ENCODE data around the gene SRD5A1.

The SRD5A1 gene

DNA sequence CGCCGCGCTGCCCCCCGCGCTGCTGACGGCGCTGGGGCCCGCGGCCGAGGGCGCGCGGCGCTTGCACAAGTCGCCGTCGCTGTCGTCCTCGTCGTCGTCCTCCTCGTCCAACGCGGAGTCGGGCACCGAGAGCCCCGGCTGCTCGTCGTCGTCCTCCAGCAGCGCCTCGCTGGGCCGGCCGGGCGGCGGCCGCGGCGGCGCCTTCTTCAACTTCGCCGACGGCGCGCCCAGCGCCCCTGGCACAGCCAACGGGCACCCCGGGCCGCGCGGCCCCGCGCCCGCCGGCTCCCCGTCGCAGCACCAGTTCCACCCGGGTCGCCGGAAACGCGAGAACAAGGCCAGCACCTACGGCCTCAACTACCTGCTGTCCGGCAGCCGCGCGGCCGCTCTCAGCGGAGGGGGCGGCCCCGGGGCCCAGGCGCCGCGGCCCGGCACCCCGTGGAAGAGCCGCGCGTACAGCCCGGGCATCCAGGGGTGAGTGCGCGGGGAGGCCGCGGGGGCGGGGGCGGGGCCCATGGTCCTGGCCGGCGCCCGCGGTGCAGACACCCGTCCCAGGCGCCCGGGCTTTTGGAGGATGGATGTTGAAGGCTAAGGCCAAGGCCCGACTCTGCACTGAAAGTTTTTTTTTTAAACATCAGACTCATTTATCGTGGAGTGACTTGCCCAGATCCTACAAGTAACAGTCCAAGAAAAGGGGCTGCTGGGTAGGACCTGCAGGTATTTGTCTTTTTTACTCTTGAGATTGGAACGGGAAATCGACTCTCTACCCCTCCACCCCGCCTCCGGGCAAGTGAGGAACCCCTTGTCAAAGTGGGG, 81.2 kb downstream of the SRD5A1 start:
- DNase-seq, result no peak

DNA sequence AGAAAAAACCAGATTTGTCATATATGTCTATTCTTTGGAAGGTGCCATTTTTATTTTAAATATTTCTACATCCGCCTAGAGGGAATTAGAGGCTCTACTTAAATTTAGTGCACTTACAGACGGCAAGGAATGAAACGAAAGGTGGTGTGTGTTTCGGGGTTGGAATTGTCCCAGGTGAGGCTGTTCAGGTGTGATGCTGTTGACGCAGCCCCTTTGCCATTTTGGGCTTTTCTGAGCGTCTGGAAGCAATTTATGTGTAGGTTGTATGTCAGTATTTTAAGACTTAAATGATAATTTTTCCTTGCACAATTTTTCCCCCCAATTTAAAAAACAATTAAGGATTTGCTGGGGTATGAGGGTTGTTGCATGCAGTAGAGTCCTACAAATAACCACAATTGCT, 82.0 kb downstream of the SRD5A1 start:
- no peak for DNase-seq

DNA sequence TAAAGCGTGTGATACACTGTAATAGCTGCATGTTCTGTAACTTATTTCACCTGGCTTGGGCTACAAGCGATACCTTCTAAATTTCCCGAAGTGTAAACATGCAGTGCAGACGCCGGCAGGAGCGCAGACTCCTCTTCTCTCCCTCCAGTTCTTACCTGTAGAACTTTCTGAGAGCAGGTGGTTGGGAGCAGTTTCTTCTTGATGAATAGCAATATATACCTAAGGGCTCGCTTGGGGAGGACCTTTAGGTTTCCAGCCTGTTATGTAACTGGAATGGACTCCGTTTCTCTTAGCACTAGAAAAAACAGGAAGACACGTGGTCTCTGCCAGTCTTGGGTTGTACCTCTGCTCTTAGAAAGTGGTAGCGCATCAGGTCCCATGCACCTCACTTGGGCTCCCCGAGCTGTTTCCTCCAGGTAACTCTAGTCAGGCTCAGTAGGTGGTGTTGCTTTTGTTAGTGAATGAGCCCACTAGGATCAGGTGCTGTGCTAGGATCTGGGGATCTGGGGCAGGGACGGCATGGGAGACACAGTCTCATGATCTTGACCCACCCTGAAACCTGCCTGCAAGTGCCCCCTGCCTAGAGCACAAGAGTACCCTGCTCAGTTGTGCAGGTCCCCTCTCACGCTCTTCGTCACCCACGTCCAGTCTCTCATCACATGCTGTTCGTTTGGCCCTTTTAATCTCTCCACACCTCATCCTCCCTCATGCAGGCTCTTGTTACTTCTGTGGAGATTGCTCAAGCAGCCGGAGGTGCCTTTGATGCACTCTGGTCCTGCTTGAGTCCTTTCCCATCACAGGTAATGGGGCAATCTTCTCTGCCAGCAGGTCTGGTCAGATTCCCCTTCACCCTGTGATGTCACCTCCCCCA, 82.8 kb downstream of the SRD5A1 start:
- DNase-seq, result no peak

DNA sequence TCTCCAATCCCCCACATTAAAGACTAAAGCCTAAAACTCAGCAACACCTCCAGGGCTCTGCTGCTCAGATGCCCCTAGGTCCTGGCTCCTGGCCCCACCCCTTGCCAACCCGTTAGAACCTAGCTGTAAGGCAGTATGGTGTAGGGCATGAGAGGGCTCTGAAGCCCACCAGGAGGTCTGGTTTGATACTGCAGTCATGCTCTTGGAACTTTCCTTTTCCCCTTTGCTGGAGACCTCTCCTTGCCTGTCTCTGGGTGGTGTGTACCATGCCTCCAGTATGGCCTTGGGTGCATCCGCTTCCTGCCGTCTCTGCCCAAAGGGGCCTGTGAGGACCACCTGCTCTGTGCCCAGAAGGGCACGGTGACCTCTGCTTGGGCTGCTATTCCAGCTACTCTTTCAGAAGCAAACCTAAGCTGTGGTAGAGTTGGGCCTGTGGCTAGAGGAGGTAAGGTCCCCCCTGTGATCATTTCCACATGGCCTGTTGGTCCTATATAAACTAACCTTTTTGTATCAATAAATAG, 83.4 kb downstream of the SRD5A1 start:
- DNase-seq, result no peak

DNA sequence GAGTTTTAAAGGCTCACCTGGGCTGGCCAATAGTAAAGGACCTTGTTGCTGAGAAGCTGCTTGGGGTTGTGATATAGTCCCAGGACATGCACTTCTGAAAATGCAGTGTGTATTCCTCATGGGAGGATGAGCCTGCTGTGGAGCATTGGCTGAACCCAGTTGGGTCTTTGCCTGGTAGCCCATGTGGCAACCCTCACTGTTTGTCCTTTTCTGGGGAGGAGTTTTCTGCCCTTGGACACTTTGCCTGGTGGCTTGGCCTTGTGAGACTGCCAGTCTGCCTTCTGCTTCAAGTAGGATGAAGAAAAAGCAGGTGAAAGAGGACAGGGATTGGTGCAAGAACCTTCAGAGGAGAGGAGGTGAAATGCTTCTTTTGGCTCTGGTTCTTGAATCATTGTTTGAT, 84.0 kb downstream of the SRD5A1 start:
- no peak for DNase-seq

DNA sequence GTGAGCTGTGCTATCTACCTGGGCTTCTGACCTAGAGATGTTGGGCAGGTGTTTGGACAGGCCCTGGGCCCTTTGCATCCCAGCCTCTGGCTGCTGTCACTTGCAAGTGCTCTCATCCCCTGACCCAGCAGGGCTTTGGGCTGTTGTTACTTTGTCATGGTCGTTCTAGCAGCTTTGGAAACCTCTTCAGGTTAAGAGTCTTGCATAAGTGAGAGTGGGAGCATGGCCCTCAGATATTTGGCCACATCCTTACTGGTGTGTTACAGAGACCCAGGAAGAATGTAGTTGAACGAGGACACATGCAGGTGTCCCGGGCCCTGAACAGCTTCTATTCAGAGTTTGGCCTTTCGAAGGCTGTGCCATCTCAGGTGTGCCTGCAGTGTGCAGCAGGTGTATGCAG, 84.4 kb downstream of the SRD5A1 start:
- DNase-seq, result no peak

DNA sequence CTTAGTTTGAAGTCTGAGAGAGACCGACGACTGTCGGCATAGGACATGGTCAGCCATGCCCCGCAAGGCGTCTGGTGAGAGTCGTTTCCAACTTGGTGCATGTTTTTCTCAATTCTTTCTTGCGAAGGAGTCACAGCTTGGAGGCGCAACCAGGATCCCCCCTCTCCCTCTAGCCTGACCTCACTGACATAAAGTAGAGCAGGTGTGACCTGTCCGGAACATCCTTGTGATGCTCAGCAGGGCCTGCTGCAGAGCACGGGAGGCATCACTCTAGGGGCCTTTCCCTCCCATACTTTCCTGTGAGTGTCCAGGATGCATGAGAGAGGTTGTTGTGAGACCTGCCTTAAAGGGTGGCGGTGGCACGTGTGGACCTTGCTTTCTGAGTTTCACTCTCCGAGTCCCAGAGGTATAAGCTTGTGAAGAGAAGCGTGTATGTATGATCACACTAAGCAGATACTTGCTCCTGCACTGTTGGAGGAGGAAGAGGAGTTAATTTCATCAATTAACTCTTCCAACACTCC, 85.0 kb downstream of the SRD5A1 start:
- DNase-seq, result no peak

DNA sequence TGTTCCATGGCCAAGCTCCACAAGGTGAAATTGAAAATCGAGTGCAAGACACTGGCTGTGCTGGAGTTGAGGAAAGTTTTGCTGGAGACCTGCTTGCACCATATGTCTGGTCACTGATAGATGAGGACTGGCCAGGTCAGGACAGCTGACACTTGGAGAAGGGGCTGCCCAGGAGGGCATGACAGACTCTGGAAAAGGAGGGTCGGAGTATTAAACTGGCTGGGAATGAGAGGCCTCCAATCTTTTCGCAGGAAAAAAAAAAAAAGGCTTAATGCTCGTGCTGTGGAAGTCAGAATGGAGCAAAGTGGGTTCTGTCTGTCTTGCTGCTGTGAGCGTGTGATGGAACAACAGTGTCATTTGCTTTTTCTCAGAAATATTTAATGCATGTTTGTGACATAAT, 85.5 kb downstream of the SRD5A1 start:
- DNase-seq, result no peak

DNA sequence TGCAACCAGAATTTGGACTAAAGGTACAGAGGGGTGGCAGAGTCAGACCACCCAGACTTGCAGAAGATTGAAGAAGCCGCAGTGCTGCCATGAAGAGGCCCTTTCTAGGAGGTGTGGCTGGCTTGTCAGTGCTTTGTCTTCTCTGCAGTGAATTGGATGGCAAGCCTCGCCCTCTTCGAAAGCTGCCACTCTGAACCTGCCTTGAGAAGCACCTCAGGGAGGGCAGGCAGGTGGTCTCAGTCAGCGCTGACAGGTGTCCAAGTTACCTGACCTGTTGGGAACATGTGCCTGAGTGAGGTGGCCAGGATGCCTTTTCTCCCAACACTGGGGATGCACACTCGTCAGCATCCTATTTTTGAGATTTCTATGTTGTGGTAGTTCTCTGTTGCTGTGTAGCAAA, 86.2 kb downstream of the SRD5A1 start:
- no peak for DNase-seq

DNA sequence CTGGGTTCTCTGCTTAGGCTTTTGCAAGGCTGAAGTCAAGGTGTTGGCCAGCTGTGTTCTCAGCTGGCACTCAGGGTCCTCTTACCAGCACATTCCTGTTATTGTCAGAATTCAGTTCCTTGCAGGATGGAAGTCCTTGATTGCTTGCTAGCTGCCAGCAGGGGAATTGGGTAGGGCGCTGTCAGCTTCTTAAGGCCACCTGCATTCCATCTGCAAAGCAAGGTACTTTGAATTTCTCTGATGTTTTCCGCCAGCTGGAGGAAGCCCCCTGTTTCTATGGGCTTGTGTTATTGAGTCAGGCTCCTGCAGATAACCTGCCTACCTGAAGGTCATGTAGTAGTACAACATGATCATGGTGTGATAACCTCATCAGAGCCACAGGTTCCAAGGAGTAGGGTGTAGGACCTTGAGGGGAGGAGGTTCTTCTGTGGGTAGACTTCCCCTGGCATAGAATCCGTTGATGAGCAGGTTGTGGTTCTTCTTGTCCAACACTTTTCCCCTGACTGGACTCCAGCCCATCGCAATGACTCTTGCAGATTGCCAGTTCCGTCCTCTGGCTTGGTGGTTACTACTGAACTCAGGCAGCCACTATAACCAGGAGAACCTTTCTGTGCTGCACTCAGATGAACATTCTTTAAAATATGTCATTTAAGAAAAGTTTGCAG, 86.8 kb downstream of the SRD5A1 start:
- DNase-seq, result no peak

DNA sequence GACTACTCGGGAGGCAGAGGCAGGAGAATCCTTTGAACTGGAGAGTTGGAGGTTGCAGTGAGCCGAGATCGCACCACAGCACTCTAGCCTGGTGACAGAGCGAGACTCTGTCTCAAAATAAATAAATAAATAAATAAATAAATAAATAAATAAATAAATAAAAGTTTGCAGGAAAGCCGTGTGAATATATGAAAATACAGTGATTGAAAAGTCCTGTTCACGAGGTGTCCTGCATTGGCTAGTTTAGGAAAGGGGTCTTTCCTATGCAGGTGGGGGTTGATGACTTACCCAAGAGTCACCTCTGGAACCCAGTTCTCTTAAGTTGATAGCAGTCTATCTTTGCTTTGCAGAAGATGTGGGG, 87.3 kb downstream of the SRD5A1 start:
- no peak for DNase-seq

DNA sequence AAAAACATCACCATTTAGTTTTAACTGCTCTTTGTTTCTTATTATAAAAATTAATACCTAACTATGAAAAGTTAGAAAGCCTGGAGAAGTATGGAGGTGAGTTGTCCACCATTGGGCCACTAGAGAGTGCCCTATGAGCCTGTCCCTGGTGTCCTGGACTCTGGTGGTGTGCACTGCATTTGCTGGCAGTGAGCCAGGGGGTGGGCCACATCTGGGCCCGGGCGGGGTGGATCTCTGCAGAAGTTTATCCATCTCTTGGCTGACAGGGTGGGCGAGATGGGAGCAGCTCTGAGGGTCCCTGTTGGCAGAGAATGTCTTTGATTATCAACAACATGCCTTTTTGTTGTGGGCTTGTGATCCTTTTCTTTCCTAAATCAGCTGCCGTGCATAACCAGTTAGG, 88.2 kb downstream of the SRD5A1 start:
- no peak for DNase-seq

DNA sequence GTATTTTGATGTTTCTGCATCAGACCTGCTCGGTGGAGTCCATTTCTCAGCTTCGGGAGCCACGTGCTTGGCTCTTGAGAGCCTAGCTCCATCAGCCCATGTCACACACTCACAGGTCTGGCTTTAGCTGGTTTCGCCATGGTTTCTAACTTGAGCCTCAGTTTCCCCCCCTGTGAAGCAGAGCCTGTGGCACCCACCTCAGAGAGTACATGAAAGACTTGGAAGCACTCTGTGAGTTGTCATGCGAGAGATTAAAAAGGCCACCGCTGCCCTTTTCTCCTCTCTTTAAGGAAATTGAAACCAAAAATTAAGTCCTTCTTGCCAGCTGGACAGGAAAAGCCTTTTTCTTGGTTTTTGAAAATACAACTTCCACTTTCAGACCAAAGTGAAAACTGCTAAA, 88.8 kb downstream of the SRD5A1 start:
- DNase-seq, result no peak

DNA sequence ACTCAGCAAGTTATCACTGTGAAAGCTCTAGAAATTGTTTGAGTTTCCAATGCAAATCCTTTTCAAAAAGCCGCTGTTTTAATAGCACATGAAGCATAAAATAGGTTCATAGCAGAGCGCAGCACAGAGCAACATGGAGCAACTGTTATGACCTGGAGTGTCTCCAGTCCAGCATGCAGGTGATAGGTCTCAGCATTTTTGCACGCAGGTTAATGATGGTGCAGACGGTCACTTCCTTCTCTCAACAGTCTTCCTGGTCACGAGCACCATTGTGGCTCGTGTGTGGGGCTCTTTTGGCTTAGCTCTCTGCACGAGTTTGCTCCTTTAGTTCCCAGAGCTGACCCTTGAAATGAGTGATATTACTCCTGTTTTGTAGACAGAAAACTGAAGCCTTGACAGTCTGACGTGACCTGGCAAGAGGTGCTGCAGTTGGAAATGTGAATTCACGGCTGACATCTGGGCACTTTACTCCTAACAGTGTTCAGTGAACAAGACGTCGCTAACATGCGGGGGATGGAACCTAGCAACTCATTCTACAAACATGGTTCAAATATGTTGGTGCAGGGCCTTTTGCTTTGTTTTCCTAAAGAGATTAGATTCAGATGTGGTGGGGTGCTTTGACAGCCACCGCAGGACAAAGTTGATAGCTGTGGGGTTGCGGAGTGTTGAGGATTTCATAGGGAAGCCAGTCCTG, 90.0 kb downstream of the SRD5A1 start:
- DNase-seq, result no peak

DNA sequence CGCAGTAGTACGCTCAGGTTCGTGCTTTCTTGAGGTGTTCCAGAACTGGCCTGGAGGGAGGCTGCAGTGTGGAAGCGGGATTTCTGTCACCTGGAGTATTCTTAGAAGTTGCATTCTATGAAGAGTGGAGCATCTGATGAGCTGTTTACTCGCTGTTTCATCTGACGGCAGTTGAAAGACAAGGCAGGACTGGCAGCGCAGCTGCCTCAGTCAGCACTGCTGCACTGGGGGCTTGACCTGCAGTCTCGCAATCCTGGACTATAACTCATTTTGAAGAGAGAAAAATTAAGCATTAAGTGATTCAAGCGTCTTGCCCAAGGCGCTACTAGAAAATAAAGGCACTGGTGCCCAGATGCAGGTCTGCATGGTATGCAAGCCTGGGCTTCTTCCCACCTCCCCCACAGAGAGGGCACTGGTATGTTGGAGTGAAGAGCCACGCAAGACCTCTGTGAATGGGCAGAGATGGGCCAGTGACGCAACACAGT, 90.6 kb downstream of the SRD5A1 start:
- DNase-seq, result no peak
